Measurements from ENCODE around the gene ERCC2.

GRCh38 chr19:45370410-45371204, at the start of gene ERCC2:
- TF ChIP-seq CTCF (IDR thresholded peaks at IDR 0.05) (no peak), POLR2A (IDR thresholded peaks at IDR 0.05) (peak in 1 of 4 donors; percentile 41), EP300 (IDR thresholded peaks at IDR 0.05) (no peak), POLR2AphosphoS5 (IDR thresholded peaks at IDR 0.05) (peak in 1 of 2 donors; percentile 69)

Data from upper lobe of left lung (tissue), 4 donors.